Adipose tissue (tissue), 3 donors: ENCODE data around the gene TMEM61. TPM values are rescaled to one million over a fixed set of nuclear protein-coding genes. Genes with fewer than 3 reads are reported as not detected.

ENCODE experiments used
- H3K27ac ChIP-seq: one replicate; pipeline ENCODE4 v1.5.1; 2013; ENCODE audit warnings: low read depth, low read length
- WGBS, 3 donors: extraction: QIAGEN DNeasy Blood & Tissue Kit; methylation state at CpG; one replicate each; pipeline ENCODE4 v1.1.7; 2013; 5-methylcytosine and 5-hydroxymethylcytosine counted together
- polyA plus RNA-seq, 3 donors: library from polyadenylated mRNA; stranded (reverse); fragments of 200-250 nt; gene quantifications; one replicate each; pipeline ENCODE4 v1.2.3, GENCODE V29; 2013
- donor health status: healthy with polysubstance abuse.
- donor health status: Bipolar disorder and iron deficiency.
- donor health status: healthy.

Gene TMEM61
- polyA plus RNA-seq, 3 donors: 0.45 to 3.1 (median 0.70) TPM

DNA sequence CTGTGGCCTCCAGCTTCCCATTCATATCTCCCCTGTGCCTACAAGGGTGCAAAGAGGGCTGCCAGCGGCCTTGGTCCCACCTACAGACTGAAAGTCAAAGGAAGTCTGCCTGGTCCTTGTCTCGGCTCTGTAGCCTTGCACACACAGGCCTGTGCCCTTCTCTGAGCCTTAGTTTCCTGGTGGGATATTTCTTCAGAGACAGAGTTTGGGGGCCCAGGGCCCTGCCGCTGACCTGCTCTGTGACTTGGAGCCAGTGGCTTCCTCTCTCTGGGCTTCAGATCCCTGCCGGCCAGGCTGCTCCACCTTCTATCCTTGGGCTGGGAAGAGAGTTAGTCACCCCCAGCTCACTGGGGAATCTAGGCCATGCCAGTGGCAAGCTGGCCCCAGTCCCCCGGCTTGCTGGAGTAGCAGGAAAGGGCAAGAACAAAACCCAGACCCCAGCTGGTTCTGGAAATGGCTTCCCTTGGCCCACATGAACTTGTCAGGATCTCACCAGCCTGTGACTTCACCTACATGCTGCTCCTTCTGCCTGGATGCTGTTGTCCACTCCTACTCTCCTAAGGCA lies 1.0 kb upstream of the TMEM61 start:
- WGBS, 3 donors: 38 to 67% (median 58%) methylated on average over 5 of the region's 5 CpGs
- H3K27ac ChIP-seq: no peak overlapping the region

DNA sequence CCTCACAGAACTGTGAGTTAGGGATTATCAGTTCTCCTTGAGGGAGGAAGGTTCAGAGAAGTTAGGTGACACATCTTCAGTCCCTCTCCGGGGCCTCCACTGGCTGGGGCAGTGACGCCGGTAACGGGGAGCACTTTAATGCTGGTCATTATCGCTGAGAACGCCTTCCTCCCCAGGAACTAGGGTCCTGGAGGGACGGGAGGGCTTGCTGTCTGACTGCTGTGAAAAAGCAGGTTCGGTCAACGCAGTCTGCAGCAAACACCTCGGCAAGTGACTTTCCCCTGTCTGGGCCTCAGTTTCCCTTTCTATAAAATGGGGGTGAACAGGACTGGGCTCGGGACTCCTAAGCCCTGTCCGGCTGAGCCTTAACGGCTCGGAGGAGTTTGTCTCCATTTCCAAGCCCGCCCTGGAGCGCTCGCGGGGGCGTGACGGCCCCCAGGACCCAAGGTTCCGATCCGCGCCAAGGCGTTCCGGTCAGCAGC lies 341 bp upstream of the TMEM61 start:
- no peak overlapping the region for H3K27ac ChIP-seq
- WGBS, 3 donors: 14 to 23% (median 19%) methylated on average over 25 of the region's 25 CpGs

DNA sequence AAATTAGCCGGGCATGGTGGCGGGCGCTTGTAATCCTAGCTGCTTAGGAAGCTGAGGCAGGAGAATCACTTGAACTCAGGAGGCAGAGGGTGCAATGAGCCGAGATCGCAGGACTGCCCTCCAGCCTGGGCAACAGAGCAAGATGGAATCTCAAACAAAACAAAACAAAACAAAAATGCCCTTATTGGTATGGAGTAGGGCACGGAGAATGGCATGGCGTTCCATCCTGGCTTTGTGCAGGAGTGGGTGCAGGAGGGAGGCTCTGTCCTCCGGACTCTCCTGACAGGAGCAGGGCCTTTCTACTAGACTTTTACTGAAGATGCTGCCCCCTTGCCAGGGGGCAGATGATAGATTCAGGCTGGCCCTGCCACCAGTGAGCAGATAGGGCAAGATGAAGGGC lies 1.0 kb downstream of the TMEM61 start:
- no peak overlapping the region for H3K27ac ChIP-seq
- WGBS, 3 donors: 93 to 95% (median 93%) methylated on average over 8 of the region's 8 CpGs

DNA sequence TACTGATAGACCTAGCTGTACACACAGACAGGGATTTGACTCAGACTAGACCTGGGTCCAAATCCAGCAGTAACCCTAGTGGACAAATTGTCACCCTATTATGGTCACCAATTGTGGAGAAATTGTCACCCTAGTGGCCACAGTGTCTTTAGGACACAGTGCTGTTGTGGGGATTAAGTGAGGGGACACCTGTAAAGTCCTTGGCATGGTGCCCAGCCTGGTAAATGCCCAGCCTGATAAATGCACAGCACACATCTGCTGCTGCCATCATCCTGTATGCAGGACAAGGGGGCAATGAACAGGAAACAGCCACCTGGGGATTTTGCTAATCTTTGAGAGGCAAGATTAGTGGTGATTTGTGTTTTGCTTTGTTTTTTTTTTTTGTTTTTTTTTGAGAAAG lies 2.3 kb downstream of the TMEM61 start:
- no peak overlapping the region for H3K27ac ChIP-seq

DNA sequence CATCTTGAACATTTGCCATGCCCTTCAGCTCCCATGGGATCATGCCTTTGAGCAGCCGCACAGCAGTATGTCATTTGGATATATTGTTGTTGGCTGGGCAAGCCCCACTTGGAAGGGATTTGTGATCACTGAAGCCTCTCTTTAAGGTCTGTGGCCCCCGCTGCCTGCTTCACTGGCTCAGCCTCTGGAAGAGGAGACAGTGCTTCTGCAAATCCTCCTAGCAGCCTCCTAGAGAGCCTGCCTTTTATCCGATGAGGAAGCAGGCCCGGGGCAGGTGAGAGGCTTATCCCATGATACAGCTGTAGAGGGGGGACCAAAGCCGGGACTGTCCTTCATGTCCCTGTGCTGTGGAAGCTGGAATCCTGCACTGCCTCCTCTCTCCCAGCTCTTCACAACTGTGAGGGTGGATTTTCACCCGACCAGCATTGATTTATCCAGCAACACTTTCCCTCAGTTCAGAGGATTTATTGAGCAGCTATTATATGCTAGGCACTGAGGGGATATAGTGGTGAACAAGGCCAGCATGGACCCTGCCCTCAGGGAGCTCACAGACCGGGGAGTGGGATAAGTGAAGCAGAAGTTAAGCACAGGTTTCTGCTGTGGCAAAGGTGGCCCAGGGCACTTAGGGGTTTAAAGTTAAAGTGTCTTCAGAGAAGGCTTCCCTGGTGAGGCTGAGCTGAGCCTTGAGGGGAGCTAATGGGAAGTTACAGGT lies 3.9 kb downstream of the TMEM61 start:
- no peak overlapping the region for H3K27ac ChIP-seq

DNA sequence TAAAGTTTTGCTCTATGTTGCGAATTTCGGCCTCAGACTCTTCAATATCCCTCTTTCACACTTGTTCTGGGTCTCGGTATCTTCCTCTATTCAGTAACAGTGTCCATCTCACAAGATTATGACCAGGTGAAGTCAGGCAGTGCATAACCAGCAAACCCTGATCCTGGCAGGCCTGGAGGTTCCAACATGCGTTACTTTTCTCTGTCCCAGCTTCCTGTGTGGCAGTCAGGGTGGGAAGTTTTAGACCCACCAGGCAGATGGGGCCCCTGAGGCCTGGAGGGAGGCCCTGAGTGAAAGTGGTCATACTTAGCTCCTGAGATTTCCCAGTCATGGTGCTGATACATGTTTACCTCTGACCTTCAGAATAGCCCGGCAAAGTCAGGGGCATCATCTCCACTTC lies 5.1 kb downstream of the TMEM61 start:
- no peak overlapping the region for H3K27ac ChIP-seq
- 83 to 90% (median 87%) methylated on average over 5 of the region's 5 CpGs for WGBS, 3 donors

More for the DNA sequence above, 3.9 kb downstream of the TMEM61 start:
- WGBS, 3 donors: 61 to 68% (median 67%) methylated on average over 7 of the region's 7 CpGs

DNA sequence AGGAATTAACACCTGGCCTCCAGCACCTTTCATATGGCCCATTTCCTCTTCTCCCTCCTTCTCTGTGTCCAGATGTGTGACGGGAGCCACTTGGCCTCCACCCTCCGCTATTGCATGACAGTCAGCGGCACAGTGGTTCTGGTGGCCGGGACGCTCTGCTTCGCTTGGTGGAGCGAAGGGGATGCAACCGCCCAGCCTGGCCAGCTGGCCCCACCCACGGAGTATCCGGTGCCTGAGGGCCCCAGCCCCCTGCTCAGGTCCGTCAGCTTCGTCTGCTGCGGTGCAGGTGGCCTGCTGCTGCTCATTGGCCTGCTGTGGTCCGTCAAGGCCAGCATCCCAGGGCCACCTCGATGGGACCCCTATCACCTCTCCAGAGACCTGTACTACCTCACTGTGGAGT lies 5.6 kb downstream of the TMEM61 start:
- H3K27ac ChIP-seq: no peak overlapping the region
- 83 to 90% (median 89%) methylated on average over 15 of the region's 15 CpGs for WGBS, 3 donors

DNA sequence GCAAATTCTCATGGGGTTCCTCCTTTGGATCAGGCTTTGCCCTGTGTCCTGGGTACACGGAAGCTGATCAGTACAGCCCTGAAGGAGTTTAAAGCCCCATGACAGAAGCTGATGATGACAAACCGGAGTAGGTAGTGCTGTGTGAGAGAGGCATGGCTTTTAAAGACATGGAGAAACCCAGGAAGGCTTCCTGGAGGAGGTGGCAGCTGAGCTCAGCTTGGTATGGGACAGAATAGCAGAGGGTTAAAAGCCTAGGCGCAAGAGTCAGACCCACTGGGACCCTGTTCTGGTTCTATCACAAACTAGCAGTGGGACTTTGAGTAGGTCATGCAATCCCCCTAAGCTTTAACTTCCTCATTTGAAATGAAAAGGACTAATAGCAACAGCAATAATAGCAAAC lies 6.1 kb downstream of the TMEM61 start:
- WGBS, 3 donors: 90 to 97% (median 95%) methylated on average over 3 of the region's 3 CpGs
- no peak overlapping the region for H3K27ac ChIP-seq

DNA sequence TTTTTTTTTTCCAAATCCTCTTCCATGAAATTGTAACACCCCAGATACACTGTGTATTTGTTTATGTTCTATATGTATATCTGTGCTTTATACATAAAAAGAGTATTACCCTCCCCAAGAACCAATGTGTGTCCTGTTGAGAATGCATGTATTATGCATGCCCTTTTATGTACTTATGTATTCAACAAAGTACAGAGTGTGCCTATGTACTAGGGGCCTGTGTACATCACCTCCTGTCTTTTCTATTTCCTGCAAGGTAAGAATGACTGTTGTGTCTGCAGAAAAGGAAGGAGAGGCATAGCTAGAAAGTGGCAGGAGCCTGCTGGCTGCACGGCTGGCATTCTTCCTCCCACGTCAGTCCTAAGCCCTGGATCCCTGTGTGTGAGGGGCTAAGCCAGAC lies 7.0 kb downstream of the TMEM61 start:
- no peak overlapping the region for H3K27ac ChIP-seq
- 72 to 80% (median 78%) methylated on average over 2 of the region's 2 CpGs for WGBS, 3 donors

DNA sequence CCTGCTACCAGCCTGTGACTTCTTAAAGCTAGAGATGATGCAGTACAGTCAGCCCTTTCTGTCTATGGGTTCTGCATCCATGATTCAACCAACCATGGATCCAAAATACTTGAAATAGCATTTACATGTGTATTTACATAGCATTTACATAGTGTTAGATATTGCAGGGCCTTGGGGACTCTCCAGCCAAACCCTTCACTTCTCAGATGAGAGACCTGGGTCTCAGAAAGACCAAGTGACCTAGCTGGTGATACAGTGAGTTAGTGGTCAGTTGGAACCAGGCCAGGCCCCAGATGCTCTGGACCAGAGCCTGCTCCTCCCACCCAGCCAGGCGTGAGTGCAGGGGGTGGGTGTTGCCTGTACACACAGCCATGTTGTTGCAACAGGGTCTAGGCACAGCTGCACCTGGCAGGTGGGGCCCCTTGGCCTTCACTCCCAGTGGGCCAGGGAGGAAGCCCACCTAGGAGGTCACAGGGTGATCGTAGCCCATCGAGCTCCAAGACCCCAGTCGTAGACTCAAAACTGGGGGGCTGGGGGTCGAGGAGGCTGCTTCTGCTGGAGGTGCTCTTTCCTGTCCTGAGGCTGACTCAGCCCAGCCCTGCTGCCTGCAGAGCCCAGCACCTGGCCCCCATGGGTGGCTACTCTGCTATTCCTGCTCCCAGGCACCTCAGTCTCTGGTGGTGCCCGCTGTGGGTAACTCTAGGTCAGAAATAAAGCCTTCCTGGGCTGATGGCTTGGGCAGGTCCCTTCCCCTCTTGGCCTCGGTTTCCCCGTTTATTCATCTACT lies 7.7 kb downstream of the TMEM61 start:
- WGBS, 3 donors: 85 to 91% (median 86%) methylated on average over 8 of the region's 8 CpGs
- no peak overlapping the region for H3K27ac ChIP-seq

DNA sequence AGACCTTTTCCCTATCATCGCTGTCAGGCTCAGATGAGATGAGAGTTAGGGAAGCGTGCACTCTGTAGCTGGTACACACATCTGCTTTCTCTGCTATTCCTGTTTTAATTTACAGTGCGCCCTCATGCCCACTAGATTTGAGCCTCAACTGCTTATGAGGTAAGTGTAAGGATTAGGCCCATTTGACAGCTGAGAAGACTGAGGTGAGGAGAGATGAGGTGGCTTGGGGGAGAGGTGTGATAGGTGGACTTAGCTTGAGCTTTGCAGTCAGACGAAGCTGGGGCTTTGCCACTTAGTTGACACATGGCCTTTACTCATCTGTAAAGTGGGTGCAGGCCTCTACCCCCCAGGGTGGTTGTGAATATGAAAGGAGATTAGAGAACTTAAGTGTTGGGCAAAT lies 8.5 kb downstream of the TMEM61 start:
- WGBS, 3 donors: 92 to 98% (median 94%) methylated on average over 4 of the region's 4 CpGs
- no peak overlapping the region for H3K27ac ChIP-seq

DNA sequence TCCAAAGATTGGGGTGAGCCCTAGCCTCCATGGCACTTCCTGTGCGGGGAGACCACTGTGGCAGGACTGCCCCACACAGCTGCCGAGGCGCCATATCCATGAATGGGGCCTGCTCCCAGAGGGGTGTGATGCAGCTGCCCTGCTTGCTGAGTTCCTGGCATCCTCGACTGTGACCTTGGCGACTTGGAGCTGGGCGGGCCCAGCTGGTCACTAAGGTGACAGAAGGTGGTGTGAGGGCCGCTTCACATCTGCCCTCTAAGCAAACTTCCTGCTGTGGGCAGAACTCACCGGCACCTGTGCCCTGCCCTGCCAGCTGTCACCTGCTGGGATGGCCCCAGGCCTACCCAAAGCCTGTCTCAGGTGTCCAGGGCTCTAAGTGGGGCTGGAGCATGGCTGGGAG lies 9.0 kb downstream of the TMEM61 start:
- H3K27ac ChIP-seq: no peak overlapping the region
- 34 to 87% (median 84%) methylated on average over 8 of the region's 8 CpGs for WGBS, 3 donors

DNA sequence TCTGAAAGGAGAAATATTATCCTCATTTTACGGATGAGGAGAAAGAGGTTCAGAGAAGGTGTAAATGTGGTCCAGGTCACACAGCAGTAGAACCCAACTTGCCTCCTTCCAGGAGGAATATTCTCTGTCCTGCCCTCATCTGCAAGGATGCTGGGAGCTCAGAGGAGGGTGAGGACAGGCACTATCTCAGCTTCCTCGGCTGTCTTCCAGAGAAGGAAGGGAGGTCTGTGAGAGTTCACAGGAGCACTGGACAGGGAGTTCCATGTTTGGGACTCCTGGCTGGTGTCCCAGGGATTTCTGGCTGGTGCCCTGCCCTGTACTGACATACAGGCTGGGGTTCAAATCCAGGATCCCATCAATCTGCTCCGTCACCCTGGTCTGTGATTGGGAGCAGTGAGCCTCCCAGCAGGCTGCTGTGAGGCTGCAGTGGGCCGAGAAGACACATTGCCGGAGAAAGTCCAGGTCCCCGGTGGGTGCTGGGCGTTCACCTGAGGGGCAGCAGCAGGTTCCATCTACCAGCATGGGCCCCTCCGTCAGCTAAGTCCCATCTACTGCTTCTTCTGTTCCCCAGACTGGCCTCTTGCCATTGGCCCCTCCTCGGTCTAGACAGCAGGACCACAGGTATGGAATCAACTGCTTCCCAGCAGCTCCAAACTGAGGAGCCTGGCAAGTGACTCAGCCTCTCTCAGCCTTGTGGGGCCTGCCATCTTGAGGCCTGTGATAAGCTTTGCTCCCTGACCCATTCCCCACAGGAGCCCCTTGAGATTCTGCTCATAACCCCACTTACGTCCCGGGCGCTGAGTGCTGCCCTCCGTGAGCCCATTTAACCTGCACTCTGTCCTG lies 9.8 kb downstream of the TMEM61 start:
- WGBS, 3 donors: 61 to 76% (median 71%) methylated on average over 12 to 13 of the region's 13 CpGs
- H3K27ac ChIP-seq: no peak overlapping the region

DNA sequence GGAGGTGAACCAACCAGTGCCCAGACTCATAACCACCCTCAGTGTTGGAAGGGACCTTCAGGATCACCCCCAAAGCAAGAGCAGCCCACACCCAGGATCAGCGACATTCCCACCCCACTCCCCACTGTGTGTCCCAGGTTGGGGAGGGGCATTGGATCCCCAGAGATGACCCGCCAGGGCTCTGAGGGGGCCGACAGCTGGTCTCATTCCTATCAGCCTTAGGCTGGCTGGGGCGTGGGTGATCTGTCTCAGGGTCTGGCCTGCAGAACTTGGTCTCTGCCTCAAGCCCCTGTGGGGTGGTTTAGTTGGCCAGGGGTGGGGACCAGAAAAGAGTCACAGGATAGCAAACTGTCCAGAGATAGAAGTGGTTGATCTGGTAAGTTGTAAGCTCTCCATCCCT lies 10.5 kb downstream of the TMEM61 start:
- WGBS, 3 donors: 66 to 80% (median 70%) methylated on average over 4 of the region's 4 CpGs
- no peak overlapping the region for H3K27ac ChIP-seq

DNA sequence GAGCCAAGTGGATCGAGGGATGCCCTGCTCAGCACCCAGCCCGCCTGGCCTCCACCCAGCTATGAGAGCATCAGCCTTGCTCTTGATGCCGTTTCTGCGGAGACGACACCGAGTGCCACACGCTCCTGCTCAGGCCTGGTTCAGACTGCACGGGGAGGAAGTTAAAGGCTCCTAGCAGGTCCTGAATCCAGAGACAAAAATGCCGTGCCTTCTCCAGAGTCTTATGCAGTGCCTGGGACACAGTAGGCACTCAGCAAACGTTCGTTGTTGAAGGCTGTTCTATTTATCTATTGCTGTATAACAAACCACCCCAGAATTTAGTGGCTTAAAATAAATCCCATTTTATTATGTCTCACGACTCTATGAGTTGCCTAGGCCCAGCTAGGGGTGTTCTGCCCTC lies 11.5 kb downstream of the TMEM61 start:
- WGBS, 3 donors: 62 to 78% (median 63%) methylated on average over 12 of the region's 12 CpGs

DNA sequence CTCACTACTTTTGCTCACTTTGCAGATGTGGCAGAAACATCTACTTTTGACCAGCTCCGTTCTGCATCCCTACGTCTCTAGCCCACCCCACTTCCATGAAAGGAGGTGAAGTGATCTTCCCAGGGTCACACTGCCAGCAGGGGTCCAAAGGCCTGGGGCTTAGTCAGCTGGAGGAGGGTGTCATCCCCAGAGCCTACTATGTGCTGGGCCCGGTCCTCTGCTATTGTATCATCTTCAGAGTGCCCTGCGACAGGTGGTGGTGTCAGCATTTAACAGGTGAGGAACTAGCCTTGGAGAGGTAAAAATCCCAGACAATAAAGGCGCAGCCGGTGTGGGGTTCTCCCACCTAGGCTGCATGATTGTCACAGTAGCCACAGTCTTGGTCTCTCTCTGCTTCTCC lies 12.7 kb downstream of the TMEM61 start:
- no peak overlapping the region for H3K27ac ChIP-seq
- 94 to 96% (median 94%) methylated on average over 6 of the region's 6 CpGs for WGBS, 3 donors

More for the DNA sequence above, 11.5 kb downstream of the TMEM61 start:
- no peak overlapping the region for H3K27ac ChIP-seq

DNA sequence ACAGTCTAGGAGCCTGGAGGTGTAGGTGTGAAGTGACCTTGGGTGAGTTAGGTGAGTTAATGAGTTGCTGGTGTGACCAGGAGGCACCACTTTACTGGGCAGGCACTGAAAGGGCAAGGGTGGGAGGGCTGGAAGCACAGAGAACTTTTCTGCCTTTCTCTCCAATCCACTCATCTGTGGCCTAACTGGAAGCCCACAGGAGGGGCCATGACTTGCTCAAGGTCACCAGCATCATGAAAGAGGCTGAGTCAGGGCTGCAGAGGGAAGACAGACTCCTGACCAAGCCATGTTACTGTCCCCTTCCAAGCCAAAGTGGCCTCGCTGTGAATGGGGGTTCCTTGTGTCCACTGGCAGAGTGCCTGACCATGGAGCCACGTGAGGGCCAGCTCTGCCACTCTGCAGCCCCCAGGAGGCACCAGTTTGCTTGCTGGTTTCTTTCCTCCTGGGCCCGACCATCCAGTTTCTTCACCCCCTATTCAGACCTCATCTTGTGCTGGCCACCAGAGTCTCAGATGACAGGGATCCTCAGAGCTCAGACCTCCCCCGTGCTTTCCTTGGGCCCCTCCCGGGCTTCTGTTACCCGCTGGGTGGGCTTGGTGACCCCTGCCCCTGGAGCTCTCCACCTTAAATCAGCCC lies 14.0 kb downstream of the TMEM61 start:
- WGBS, 3 donors: 59 to 67% (median 63%) methylated on average over 6 of the region's 6 CpGs
- no peak overlapping the region for H3K27ac ChIP-seq

DNA sequence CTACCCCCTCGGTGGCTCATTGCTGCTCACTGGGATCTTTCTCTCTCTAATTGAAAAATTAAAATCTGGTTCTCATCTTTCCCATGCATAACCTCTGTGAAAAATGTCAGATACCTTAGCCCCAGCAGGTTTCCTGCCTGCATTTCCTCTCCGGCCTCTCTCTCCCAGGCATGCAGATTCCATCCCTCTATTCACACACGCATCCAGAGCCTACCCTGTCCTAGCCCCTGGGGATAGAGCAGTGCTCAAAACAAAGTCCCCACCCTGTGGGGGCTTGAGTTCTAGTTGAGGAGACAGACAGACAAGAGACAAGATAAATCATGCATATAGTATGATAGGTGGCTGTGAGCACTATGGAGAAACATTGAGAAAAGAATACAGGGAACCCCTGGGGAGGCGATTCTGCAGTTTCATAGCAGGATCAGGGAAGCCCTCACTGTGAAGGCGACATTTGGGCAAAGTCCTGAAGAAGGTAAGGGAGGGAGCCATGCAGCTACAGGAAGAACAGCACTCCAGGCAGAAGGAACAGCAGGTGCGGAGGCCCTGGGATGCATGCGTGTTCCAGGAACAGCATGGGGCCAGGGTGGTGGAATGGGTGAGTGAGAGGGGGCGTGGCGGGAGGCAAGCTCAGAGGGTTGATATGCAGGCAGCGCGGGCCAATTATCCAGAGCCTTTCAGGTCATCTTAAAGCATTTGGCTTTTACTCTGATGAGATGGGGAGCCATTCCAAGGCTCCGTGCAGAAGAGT lies 14.8 kb downstream of the TMEM61 start:
- H3K27ac ChIP-seq: no peak overlapping the region
- WGBS, 3 donors: 59 to 70% (median 60%) methylated on average over 12 of the region's 12 CpGs
